Stimulated activated effector memory CD8-positive, alpha-beta T cell treated with anti-CD3 and anti-CD28 coated beads, Interleukin-12 subunit alpha, Interleukin-12 subunit beta, amount 100 ng/mL, for 72 hours (primary cell): Measurements from ENCODE around the gene SPDYC.

Experiments
- ATAC-seq: fragments of 150-1000 bp; cut with Tn5 transposase; 2 replicates; pipeline ENCODE4 v1.10.0; 2021
- DNase-seq, 2 donors: peaks; one replicate each; pipeline ENCODE4 v3.0.0; 2021 to 2022; ENCODE audit warnings: low spot score in 2 of 2
- H3K27ac Mint-ChIP-seq: one replicate; pipeline ENCODE4 v1.8.0; 2022; ENCODE audit warnings: mild to moderate bottlenecking, mixed read lengths
- H3K36me3 Mint-ChIP-seq: one replicate; pipeline ENCODE4 v1.8.0; 2022; ENCODE audit warnings: mild to moderate bottlenecking, mixed read lengths
- H3K4me1 Mint-ChIP-seq: one replicate; pipeline ENCODE4 v1.8.0; 2022; ENCODE audit warnings: mixed read lengths
- H3K4me3 Mint-ChIP-seq: one replicate; pipeline ENCODE4 v1.8.0; 2022; ENCODE audit warnings: mild to moderate bottlenecking, mixed read lengths
- H3K9me3 Mint-ChIP-seq: one replicate; pipeline ENCODE4 v1.8.0; 2022; ENCODE audit warnings: mixed read lengths

SPDYC gene

GRCh38 chr11:65180877-65181568 is 11.0 kb downstream of the SPDYC start:
- Mint-ChIP-seq H3K4me1 (peaks cover 17% of the 10 kb centered on the region), H3K36me3 (no peaks in the 10 kb centered on the region), H3K9me3 (no peaks in the 10 kb centered on the region), H3K27ac (peak overlapping the region; percentile 96), H3K4me3 (peak overlapping the region; percentile 88)
- ATAC-seq (peak; percentile 84), DNase-seq (peak; percentile 49 to 84)

- Mint-ChIP-seq H3K36me3 (peaks cover 7% of the 10 kb centered on the region), H3K9me3 (no peaks in the 10 kb centered on the region), H3K4me1 (peaks cover 23% of the 10 kb centered on the region), H3K27ac (peak within 1 kb of the TSS; percentile 96), H3K4me3 (peak within 1 kb of the TSS; percentile 88)
- peak; percentile 57 to 82 for DNase-seq
- ATAC-seq = peak; percentile 90
Measured at GRCh38 chr11:65181569-65182257, 11.7 kb downstream of the SPDYC start, which contains the start of gene CAPN1. Gene CAPN1, plus strand, starts transcription at chr11:65181928. Its CDS starts 774 bp downstream, at chr11:65182702.

- DNase-seq (peak in 1 of 2 donors; percentile 58), ATAC-seq (peak; percentile 1)
- Mint-ChIP-seq H3K4me1 (peaks cover 31% of the 10 kb centered on the region), H3K36me3 (peaks cover 15% of the 10 kb centered on the region), H3K9me3 (no peaks in the 10 kb centered on the region), H3K4me3 (peak overlapping the region; percentile 88), H3K27ac (peak overlapping the region; percentile 96)
Measured at GRCh38 chr11:65182258-65183170, 12.5 kb downstream of the SPDYC start.

- Mint-ChIP-seq H3K4me3 (peak overlapping the region; percentile 88), H3K4me1 (peaks cover 31% of the 10 kb centered on the region), H3K36me3 (peaks cover 17% of the 10 kb centered on the region), H3K27ac (no peak overlapping the region), H3K9me3 (no peaks in the 10 kb centered on the region)
- no peak for DNase-seq
- no peak for ATAC-seq
Measured at GRCh38 chr11:65183201-65183891, 13.3 kb downstream of the SPDYC start.

GRCh38 chr11:65184146-65184545 is 14.1 kb downstream of the SPDYC start:
- Mint-ChIP-seq H3K27ac (no peak overlapping the region), H3K4me3 (peak overlapping the region; percentile 88), H3K9me3 (no peaks in the 10 kb centered on the region), H3K36me3 (peaks cover 25% of the 10 kb centered on the region), H3K4me1 (peaks cover 32% of the 10 kb centered on the region)
- ATAC-seq (no peak), DNase-seq (no peak)

GRCh38 chr11:65185171-65185570 is 15.1 kb downstream of the SPDYC start:
- Mint-ChIP-seq H3K4me3 (no peak overlapping the region), H3K27ac (no peak overlapping the region), H3K4me1 (peaks cover 42% of the 10 kb centered on the region), H3K36me3 (peaks cover 36% of the 10 kb centered on the region), H3K9me3 (no peaks in the 10 kb centered on the region)
- ATAC-seq (no peak), DNase-seq (no peak)

- Mint-ChIP-seq H3K4me3 (no peak overlapping the region), H3K36me3 (peaks cover 43% of the 10 kb centered on the region), H3K9me3 (no peaks in the 10 kb centered on the region), H3K4me1 (peaks cover 47% of the 10 kb centered on the region), H3K27ac (peak overlapping the region; percentile 77)
- DNase-seq (no peak), ATAC-seq (no peak)
Measured at GRCh38 chr11:65185869-65186341, 15.9 kb downstream of the SPDYC start.

GRCh38 chr11:65186701-65187100 is 16.7 kb downstream of the SPDYC start:
- ATAC-seq = no peak
- Mint-ChIP-seq H3K36me3 (peaks cover 51% of the 10 kb centered on the region), H3K4me3 (no peak overlapping the region)

GRCh38 chr11:65187146-65187675 is 17.2 kb downstream of the SPDYC start:
- DNase-seq = no peak
- Mint-ChIP-seq H3K27ac (peak overlapping the region; percentile 77), H3K36me3 (peaks cover 56% of the 10 kb centered on the region), H3K9me3 (no peaks in the 10 kb centered on the region), H3K4me3 (no peak overlapping the region), H3K4me1 (peaks cover 46% of the 10 kb centered on the region)
- no peak for ATAC-seq

More at GRCh38 chr11:65186701-65187100, 16.7 kb downstream of the SPDYC start:
- DNase-seq = no peak
- Mint-ChIP-seq H3K27ac (peak overlapping the region; percentile 77), H3K9me3 (no peaks in the 10 kb centered on the region), H3K4me1 (peaks cover 47% of the 10 kb centered on the region)

GRCh38 chr11:65187971-65188461 is 18.0 kb downstream of the SPDYC start:
- H3K27ac Mint-ChIP-seq = no peak overlapping the region
- peak; percentile 19 for ATAC-seq
- DNase-seq = no peak
- no peaks in the 10 kb centered on the region for H3K9me3 Mint-ChIP-seq
- H3K4me1 Mint-ChIP-seq = peaks cover 37% of the 10 kb centered on the region
- no peak overlapping the region for H3K4me3 Mint-ChIP-seq
- peaks cover 64% of the 10 kb centered on the region for H3K36me3 Mint-ChIP-seq

GRCh38 chr11:65188486-65188885 is 18.5 kb downstream of the SPDYC start:
- DNase-seq (no peak), ATAC-seq (peak; percentile 8)
- Mint-ChIP-seq H3K4me3 (no peak overlapping the region), H3K27ac (no peak overlapping the region), H3K36me3 (peaks cover 69% of the 10 kb centered on the region), H3K9me3 (no peaks in the 10 kb centered on the region), H3K4me1 (peaks cover 33% of the 10 kb centered on the region)

- Mint-ChIP-seq H3K9me3 (no peaks in the 10 kb centered on the region), H3K4me3 (no peak overlapping the region), H3K27ac (no peak overlapping the region), H3K36me3 (peaks cover 76% of the 10 kb centered on the region), H3K4me1 (peaks cover 30% of the 10 kb centered on the region)
- no peak for DNase-seq
- no peak for ATAC-seq
Measured at GRCh38 chr11:65189191-65189590, 19.2 kb downstream of the SPDYC start.

GRCh38 chr11:65194564-65194963 is 24.5 kb downstream of the SPDYC start:
- peaks cover 98% of the 10 kb centered on the region for H3K36me3 Mint-ChIP-seq
- peaks cover 15% of the 10 kb centered on the region for H3K4me1 Mint-ChIP-seq
- no peaks in the 10 kb centered on the region for H3K9me3 Mint-ChIP-seq
- no peak for DNase-seq
- no peak overlapping the region for H3K27ac Mint-ChIP-seq
- no peak for ATAC-seq
- no peak overlapping the region for H3K4me3 Mint-ChIP-seq

- Mint-ChIP-seq H3K4me1 (peaks cover 18% of the 10 kb centered on the region), H3K27ac (peak overlapping the region; percentile 56), H3K4me3 (no peak overlapping the region), H3K36me3 (peaks cover 57% of the 10 kb centered on the region), H3K9me3 (no peaks in the 10 kb centered on the region)
- DNase-seq = no peak
- no peak for ATAC-seq
Measured at GRCh38 chr11:65204143-65204542, 34.1 kb downstream of the SPDYC start.
